GM13977 (cell line): ENCODE measurements around the gene CYP2W1.

Experiments
- DNase-seq: peaks from one replicate; pipeline ENCODE4 v3.0.0; 2012; ENCODE audit warnings: low spot score
- in situ Hi-C: fragments of 300-500 bp; cut with MboI; formaldehyde crosslinking; loops from one replicate; pipeline ENCODE4 v1.12.0; 2022; ENCODE audit warnings: low sequenced_read_pairs, low pct_unique_long_range_greater_than_20kb, mixed read lengths, inconsistent platforms; ENCODE audit not compliant: unreplicated experiment
- TF ChIP-seq, protein P1 (sequence below): IDR thresholded peaks from 2 replicates; pipeline ENCODE4 v1.5.1; 2012; ENCODE audit warnings: mild to moderate bottlenecking, control low read depth; ENCODE audit not compliant: insufficient read depth; ENCODE audit errors: extremely low read depth, missing control alignments

The CYP2W1 gene

GRCh38 chr7:969403-969802, 13.6 kb upstream of the CYP2W1 start:
- in situ Hi-C loops: no loop called here
- DNase-seq: no peak
- TF ChIP-seq, protein P1, sequence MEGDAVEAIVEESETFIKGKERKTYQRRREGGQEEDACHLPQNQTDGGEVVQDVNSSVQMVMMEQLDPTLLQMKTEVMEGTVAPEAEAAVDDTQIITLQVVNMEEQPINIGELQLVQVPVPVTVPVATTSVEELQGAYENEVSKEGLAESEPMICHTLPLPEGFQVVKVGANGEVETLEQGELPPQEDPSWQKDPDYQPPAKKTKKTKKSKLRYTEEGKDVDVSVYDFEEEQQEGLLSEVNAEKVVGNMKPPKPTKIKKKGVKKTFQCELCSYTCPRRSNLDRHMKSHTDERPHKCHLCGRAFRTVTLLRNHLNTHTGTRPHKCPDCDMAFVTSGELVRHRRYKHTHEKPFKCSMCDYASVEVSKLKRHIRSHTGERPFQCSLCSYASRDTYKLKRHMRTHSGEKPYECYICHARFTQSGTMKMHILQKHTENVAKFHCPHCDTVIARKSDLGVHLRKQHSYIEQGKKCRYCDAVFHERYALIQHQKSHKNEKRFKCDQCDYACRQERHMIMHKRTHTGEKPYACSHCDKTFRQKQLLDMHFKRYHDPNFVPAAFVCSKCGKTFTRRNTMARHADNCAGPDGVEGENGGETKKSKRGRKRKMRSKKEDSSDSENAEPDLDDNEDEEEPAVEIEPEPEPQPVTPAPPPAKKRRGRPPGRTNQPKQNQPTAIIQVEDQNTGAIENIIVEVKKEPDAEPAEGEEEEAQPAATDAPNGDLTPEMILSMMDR: no peak

- no peak for DNase-seq
- TF ChIP-seq, protein P1: no peak
- in situ Hi-C loops: no loop called here
These were observed 12.2 kb upstream of the CYP2W1 start for GRCh38 chr7:970744-971143.

DNA sequence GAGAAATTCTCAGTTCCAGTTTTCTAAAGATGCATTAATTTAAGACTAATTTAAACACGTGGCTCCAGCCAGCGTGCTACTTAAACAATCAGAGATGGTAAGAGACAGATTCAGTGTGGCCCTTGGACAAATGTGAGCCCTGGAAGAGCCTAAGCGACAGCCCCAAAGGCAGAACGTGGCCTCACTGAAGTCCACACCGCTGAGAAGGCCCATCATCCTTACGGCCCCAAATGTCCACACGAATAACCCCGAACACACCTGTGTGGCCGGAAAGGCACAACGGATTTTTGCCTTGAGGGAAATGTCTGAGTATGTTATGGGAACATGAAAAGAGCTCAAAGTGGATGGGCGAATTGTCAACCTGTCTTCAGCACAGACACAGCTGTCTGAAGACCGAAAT, 10.9 kb upstream of the CYP2W1 start:
- TF ChIP-seq, protein P1: no peak
- DNase-seq: no peak
- in situ Hi-C loops: no loop called here

- no peak for DNase-seq
- in situ Hi-C loops: no loop called here
- TF ChIP-seq, protein P1: no peak
These were observed 10.2 kb upstream of the CYP2W1 start for GRCh38 chr7:972676-973309.

GRCh38 chr7:973312-973711, 9.7 kb upstream of the CYP2W1 start:
- TF ChIP-seq, protein P1: no peak
- DNase-seq: no peak
- in situ Hi-C loops: no loop called here

DNA sequence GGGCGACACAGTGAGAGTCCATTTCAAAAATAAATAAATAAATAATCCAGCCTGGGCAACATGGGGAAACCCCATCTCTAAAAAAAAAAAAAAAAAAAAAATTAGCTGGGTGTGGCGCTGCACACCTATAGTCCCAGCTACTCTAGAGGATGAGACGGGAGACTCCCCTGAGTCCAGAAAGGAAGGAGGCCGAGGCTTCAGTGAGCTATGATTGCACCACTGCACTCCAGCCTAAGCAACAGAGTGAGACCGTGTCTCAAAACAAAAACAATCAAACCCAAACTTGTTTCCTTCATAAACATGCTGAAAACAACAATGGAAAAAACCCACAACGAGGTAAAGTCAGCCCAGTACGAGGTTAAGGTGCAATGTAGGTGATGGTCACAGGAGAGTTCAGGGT, 8.8 kb upstream of the CYP2W1 start:
- in situ Hi-C loops: no loop called here
- TF ChIP-seq, protein P1: no peak
- DNase-seq: no peak
